GM20431 (cell line): ENCODE results near the gene TRAPPC12.
"Not testable (repeated sequence)": the region's sequence is repeated elsewhere in the genome, so short reads cannot be mapped to it uniquely, and the experiment has no call there.

Source experiments
- in situ Hi-C: fragments of 300-500 bp; cut with MseI, MboI; formaldehyde crosslinking; loops from one replicate; pipeline ENCODE4 v1.15.0; 2020; ENCODE audit warnings: low sequenced_read_pairs; ENCODE audit not compliant: unreplicated experiment

The TRAPPC12 gene

DNA sequence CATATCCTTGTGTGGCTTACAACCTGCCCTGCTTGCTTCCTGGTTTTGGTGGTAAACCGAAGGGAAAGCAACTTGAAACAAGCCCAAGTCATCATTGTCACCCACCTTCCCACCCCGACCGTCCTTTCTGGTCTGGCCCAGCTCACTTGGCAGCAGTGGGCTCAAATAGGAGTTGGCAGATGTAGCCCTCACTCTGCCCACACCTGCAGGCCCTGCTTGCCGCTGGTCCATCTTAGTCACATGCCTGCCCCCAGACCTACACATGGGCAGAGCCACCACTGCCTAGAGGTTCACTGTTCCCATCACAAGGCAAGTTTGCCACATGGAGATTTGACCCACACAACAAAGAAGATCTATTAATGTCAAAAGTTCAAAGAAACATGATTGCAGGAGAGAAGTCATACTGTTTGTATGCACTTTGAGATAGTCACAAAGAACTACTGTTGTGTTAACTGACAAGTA, 11.2 kb upstream of the TRAPPC12 start:
- in situ Hi-C loops, result no loop called here

DNA sequence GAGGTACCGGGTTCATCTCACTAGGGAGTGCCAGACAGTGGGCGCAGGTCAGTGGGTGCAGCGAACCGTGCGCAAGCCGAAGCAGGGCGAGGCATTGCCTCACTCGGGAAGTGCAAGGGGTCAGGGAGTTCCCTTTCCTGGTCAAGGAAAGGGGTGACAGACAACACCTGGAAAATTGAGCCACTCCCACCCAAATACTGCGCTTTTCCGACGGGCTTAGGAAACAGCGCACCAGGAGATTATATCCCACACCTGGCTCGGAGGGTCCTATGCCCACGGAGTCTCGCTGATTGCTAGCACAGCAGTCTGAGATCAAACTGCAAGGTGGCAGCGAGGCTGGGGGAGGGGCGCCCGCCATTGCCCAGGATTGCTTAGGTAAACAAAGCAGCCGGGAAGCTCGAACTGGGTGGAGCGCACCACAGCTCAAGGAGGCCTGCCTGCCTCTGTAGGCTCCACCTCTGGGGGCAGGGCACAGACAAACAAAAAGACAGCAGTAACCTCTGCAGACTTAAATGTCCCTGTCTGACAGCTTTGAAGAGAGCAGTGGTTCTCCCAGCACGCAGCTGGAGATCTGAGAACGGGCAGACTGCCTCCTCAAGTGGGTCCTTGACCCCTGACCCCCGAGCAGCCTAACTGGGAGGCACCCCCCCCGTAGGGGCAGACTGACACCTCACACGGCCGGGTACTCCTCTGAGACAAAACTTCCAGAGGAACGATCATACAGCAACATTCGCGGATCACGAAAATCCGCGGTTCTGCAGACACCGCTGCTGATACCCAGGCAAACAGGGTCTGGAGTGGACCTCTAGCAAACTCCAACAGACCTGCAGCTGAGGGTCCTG, 9.9 kb upstream of the TRAPPC12 start:
- in situ Hi-C loops, result not testable (repeated sequence)

DNA sequence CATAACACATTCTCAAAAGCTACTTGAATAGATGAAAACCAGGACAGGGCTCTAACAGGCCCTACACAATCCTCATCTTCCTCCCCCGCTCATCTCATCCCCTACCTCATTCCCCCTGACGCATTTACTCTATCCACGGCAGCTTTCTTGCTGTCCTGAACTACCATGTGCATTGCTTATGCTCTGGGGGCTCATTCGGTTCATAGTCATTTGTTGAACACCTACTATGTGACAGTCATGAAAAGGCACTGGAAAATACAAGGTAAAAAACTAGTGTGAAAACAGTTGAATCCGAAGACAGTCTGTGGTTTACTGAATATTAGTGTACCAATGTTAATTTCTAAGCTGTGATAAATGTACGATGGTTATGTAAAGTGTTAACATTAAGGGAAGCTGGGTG, 2.7 kb upstream of the TRAPPC12 start:
- in situ Hi-C loops, result no loop called here

DNA sequence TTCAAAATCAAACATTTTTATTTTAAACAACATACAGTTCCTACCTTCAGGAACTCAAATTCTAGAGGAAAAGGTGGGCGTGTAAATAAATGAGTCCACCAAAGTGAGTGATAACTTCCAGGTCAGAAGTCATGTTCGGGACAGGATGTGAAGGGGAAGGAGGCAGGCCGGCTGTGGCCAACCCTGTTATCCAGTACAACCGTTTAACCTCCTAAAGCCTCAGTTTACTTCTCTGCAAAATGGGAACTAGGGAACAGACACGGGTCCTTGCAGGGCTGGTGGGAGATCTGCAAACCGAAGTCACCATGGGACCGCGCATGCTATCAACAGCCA, 2.2 kb upstream of the TRAPPC12 start:
- in situ Hi-C loops, result no loop called here

DNA sequence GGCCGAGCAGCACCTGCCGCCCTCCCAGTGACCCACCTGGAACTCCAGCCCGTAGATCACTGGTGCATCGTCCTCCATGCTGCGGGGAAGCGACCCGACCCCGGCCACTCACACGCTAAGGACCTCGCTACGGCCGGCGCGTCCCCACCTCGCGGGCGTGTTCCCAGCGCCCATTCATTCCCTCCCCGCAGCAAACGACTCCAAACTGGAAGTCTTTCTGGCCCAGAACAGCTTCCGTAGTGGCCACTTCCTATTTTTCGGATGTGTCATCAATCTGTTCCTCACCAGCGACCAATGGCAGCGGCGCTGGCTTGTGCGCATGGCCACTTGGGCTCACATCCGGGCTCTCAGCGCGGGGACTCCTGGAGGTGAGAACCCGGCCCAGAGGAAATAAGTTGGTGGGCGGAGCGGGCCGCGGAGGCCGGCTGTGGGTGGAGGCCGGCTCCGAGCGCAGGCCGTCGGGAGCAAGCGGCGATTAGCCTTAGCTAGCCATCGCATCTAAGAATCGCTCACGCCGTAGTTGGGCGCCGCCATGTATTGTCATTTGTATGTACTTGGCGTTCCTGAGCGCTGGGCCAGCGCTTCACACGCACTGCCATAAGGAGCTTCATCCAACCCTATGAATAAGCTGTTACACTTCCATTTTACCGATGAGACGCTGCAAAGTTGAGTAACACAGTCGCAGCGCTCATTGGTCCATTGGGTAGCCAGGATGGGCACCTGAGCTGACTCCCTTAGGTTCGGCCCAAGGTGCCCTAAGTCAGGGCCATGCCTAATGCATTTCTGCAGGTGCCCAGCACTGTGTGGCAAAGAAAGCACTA, 1.7 kb upstream of the TRAPPC12 start, which contains the start of gene EIPR1:
TSS of gene EIPR1 (minus strand) at position 207 of the 821 bp plus-strand sequence. CDS start at position 78, 129 bp downstream.
- in situ Hi-C loops, result no loop called here

DNA sequence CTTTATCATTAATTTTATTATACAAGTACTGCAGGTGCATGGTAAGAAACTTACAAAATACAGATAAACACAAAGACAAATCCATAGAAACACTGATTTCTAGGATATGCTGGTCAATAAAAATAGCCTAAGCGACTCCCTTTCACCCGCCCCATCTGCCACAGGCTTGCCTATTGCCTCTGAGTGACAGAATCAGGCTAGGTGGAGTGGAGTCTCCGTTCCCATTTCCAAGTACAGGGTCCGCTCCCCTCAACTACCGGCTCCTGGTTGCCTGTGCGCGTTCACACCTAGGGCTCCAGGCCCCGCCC, 201 bp upstream of the TRAPPC12 start:
- in situ Hi-C loops, result no loop called here

DNA sequence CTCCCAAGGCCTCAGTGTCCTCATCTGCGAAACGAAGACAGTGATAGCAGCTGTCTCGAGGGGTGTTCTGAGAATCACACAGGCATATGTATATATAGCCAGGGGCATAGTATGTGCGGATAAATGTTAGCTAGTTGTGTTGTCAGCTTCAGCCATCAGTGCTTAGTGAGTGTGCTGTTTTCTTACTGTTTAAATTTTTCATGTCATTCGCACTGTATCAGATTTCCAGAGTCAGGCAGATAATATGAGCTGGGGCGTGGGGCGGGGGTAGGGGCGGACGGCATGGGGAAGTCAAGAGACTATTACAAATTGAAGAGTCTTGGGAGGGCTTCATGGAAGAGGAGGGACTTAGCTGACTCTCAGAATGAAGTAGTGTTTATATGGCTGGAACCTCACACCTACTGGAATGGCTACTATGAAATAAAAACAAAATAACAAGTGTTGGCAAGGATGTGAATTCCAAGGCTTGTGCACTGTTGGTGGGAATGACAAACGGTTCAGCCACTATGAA, 7.0 kb downstream of the TRAPPC12 start:
- in situ Hi-C loops, result no loop called here

DNA sequence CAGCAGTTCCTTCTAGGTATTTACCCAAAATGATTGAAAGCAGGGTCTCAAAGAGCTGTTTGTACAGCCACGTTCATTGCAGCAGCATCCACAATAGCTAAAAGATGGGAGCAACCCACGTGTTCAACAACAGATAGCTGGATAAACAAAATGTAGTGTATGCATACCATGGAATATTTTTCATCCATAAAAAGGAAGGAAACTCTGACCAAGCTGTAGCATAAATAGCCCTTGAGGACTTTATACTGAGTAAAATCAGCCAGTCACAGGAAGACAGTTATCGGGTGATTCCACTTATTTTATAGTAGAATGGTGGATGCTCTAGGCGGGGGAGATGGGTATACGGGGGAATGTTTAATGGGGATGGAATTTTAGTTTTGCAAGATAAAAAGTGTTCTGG, 7.5 kb downstream of the TRAPPC12 start:
- in situ Hi-C loops, result no loop called here

DNA sequence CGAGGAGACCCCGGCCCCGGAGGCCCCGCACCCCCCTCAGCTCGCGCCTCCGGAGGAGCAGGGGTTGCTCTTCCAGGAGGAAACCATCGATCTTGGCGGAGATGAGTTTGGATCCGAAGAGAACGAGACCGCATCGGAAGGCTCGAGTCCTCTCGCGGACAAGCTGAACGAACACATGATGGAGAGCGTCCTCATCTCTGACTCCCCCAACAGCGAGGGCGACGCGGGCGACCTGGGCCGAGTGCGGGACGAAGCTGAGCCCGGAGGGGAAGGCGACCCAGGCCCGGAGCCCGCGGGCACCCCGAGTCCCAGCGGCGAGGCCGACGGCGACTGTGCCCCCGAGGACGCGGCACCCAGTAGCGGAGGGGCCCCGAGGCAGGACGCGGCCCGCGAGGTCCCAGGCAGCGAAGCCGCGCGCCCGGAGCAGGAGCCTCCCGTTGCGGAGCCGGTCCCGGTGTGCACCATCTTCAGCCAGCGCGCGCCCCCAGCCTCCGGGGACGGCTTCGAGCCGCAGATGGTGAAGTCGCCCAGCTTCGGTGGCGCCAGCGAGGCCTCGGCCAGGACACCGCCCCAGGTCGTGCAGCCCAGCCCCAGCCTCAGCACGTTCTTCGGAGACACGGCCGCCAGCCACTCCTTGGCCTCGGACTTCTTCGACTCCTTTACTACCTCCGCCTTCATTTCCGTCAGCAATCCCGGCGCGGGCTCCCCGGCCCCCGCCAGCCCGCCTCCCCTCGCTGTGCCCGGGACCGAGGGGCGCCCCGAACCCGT, 8.3 kb downstream of the TRAPPC12 start:
- in situ Hi-C loops, result no loop called here

DNA sequence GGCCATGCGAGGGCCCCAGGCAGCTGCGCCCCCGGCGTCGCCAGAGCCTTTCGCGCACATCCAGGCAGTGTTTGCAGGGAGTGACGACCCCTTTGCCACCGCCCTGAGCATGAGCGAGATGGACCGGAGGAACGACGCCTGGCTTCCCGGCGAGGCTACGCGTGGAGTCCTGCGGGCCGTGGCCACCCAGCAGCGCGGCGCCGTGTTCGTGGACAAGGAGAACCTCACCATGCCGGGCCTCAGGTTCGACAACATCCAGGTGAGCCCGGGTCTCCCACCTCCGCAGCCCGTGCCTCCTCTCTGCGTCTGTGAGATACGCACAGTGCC, 8.9 kb downstream of the TRAPPC12 start:
- in situ Hi-C loops, result no loop called here

DNA sequence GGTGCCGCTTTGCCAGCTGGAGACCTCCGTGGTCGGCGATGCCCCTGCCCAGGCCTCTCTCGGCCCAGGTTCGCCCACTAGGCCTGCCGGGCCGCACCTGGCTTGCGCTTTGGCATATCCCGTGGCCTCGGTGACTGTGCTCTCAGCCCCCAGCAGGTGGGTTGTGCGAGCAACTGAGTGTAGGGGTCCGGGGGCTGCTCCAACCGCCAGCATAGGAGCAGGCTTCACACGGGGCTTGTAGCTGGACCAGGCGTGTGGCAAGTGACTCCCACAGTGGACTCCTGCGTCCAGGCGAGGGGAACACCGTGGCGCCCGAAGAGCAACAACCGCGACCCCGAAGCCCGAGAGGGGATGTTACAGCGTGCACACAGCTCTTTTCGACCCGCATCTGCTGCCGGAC, 9.7 kb downstream of the TRAPPC12 start:
- in situ Hi-C loops, result no loop called here

DNA sequence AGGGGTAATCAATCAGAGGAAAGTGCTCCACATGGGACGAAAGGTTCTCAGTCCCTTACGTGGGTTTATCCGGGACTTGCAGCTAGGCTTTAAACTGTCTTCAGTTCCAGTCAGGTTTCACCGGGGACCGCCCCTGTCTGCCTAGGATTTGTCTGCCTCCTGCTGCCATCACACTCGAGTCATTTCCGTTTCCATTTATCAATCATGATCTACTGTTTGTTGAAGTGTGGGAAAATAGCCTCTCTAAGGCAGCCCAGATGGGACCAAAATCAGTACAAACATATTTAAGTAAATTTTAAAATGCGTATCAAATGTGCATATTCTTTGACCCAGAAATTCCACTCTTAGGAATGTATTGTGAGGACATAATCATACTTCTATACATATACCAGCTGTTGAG, 10.5 kb downstream of the TRAPPC12 start:
- in situ Hi-C loops, result no loop called here

DNA sequence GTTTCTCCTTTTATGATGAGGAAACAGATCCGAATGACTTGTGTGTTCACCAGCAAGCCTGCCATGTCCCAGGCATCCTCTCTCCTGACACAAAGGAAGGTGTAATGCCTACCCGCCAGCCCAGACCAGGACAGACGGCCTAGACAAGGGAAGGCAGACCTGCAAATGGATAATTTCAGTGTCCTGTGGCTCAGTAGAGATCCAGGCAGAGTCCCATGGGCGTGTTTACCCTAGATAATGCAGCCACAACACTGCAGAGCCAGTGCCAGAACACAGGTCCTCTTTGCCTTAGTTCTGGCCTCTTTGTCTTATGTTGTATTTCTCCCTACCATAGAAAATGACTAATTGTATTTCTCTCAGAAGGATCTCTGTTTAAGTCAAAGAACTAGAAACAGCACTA, 12.7 kb downstream of the TRAPPC12 start:
- in situ Hi-C loops, result no loop called here

DNA sequence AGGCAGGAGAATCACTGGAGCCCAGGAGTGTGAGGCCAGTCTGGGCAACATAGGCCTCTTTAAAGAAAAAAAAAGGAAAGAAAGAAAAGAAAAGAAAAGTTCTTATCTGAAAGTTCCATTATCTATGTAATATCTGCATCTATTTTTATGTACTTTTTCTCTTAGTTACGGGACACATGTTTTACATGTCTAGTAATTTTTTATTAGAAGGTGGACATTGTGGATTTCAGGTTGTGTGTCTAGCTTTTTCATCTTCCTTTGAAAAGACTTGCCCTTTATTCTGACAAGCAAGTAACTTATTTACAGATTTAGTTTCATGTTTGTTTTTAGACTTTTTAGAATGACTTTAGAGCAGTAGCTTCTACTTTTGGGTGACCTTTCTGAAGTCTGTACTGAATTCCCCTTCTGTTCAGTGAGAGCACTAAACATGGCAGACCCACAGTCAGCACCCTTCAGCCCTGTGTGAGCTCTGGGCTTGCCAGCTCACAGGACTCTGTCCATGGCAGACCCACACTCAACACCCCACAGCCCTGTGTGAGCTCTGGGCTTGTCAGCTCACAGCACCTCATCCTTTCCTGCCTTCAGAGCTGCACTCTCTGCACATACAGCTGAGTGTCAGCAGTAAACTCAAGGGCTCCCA, 17.5 kb downstream of the TRAPPC12 start:
- in situ Hi-C loops, result no loop called here

DNA sequence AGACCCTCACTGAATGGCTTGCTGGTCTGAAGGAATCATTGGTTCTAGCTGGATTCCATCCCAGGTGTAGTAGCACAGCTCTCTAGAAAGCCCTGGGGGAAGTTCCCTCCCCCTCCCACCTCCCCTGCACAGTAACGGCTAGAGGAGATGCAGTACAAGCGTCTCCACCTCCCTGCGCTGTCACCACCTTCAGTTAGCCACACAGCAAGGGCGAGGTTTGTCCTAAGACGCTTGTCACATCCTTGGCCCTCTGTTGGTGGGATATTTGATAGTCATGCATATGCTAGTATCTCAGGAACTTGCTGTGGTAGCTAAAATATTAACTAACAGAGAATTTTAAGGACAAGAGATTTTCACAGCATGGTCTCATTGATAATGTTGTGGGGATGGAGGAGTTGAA, 19.4 kb downstream of the TRAPPC12 start:
- in situ Hi-C loops, result no loop called here

DNA sequence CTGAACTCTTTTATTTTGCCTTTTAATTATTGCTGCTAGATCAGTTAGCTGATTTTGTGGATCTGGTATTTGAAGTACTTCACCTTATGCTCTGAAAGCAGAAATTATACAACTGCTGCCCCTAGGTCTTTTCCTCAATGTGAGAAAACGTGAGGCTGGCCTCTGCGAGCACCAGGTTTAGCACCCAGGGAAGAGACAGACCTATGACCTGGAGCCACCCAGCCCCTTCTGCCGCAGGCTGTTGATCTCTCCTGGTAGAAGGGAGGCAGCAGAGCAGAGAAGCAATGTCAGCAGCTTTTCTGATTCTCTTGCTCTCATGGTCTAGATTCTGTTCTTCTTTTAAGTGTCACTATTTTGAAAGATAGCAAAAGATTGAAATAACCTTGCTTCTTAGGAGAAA, 19.9 kb downstream of the TRAPPC12 start:
- in situ Hi-C loops, result no loop called here

DNA sequence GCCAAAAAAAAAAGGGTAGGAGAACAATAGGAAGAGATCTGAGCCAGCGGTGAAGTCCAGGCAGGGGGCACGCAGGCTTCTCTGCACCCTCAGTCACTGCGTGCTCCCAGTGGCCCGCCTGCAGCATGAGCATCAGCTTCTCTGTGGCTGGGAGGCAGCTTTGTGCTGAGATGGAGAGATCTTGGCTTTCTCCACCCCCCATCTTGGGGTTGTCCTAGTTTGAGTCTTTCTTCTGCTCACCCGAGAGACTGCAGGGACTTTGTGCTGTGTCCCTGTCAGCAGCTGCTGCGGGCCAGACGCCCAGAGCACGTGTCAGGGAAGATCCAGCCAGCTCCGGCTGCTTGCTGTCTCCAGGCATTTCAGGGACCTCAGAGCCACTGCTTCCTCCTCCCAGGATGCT, 20.3 kb downstream of the TRAPPC12 start:
- in situ Hi-C loops, result no loop called here

DNA sequence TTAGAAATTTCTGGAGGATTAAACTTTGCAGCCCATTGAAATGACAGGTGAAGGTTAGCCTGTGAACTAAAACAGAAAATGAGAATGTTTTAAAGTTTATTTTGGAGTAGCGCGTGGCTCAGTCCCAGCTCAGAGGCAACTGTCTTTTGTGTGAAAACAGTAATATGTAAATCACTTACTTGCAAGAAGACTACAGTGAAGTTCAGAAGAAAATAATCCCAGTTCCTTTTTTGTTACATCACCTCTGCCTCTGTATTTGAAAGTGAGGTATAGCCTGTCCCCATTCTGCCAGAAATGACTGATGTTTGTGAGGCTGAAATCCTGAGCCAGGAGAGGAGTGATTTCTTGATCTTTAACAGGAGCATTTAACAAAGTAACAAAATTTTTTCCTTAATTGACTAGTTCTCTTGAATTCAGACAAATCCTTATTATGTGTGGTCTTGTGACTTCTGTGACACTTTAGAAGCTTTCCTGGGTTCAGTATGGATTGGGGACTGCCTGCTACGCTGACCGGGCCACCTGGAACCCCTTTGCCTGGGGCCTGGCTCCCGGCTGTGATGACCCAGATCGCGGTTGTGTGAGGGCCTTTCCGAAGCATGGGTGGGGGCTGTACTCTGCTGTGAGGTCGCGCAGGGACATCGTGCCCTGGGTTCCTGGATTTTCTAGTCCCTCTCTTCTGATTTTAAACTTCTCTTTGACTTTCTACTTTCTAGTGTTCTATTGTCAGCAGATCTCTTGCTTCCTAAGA, 24.3 kb downstream of the TRAPPC12 start:
- in situ Hi-C loops, result no loop called here

DNA sequence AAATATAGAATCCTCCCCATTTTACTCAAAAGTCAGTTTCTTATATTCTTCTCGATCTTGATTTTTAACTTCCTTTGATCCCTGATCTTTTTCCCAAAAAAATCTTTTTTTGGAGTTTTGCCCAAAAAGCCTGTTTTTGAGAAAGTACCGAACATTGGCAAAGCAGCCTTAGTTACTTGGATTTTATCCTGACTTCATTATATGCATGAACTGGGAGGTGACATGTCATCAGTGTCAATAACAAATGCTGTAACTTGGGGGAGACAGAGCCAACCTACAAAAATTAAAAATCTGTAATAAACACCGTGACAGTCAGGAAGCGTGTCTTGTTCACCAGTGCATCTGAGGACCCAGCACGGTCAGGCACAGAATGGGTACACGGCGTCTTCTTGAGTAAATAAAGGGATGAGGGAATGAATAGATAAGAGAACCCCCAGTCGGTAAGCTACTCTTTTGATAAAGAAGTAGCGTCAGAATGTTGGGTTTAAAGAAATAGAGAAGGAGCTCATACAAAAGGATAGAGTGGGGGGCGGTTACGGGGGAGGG, 24.9 kb downstream of the TRAPPC12 start:
- in situ Hi-C loops, result no loop called here
